Mammary epithelial cell (primary cell): ENCODE measurements around the gene CHAMP1.

Experiments
- CTCF ChIP-seq, 2 donors: IDR thresholded peaks in 1 of 2; conservative IDR thresholded peaks in 1 of 2; 2 replicates each; pipeline ENCODE4 v1.5.1; 2011 to 2012; ENCODE audit warnings: inconsistent platforms in 2 of 2, low read length in 2 of 2, mild to moderate bottlenecking in 2 of 2, control low read depth in 1 of 2, low read depth in 1 of 2; ENCODE audit not compliant: insufficient read depth in 1 of 2; ENCODE audit errors: extremely low read depth in 1 of 2
- EZH2 ChIP-seq: IDR thresholded peaks from 2 replicates; pipeline ENCODE4 v1.6.1; 2012; ENCODE audit warnings: low read length, inconsistent platforms, borderline replicate concordance

- TF ChIP-seq CTCF (conservative IDR thresholded peaks at IDR 0.05 in 1 of 2, IDR thresholded peaks at IDR 0.05 in 1 of 2; ENCODE audit: extremely low read depth in 1 of 2, insufficient read depth in 1 of 2, low read depth in 1 of 2, low read length in 2 of 2): no peak
- TF ChIP-seq EZH2: no peak
Measured at GRCh38 chr13:114311387-114311786, 2.9 kb upstream of the CHAMP1 start.
